Measurements from ENCODE around the gene ENTR1. TPM values are rescaled to one million over a fixed set of nuclear protein-coding genes. Genes with fewer than 3 reads are reported as not detected.

Gene ENTR1
- total and polyA plus RNA-seq, 2 of the 13 experiments (the other 11 are each of a cell fraction or from before 2014, with no cell fraction given): 70.1 to 76.4 TPM

DNA sequence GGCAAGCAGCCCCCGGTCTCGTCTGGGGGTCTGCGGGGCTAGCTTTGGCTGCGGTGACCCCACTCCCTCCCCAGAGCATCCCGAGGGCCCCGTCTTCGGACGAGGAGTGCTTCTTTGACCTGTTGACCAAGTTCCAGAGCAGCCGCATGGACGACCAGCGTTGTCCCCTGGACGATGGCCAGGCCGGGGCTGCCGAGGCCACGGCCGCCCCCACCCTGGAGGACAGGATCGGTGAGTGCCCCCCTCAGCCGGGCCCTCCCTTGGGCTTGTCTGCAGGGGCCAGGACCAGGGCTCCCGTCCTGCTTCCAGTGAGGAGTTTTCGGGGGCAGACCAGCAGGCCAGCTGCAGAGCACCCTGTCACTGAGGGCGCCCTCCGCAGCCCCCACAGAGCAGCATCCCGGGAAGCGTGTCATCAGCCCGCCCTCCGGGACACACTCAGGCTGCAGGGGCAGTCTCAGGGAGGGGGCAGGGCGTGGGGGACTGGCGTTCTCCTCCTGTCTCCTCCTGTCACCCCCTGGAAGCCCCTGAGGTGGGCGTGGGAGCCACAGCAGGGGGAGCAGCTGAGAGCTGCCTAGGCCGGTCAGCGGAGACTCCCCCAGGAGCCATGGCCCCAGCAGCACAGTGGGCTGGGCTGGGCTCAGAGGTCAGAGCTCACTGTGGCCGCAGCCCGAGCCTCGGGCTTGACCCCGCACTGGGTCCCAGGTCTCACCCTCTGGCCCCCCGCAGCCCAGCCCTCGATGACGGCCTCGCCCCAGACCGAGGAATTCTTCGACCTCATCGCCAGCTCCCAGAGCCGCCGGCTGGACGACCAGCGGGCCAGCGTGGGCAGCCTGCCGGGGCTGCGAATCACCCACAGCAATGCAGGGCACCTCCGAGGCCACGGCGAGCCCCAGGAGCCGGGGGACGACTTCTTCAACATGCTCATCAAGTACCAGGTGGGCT lies 54.5 kb downstream of the ENTR1 start (continued):
- TF ChIP-seq STAG1 (CRISPR knock-in tag; IDR thresholded peaks at IDR 0.05) (no peak), TOPORS (CRISPR knock-in tag; IDR thresholded peaks at IDR 0.05) (peak; percentile 77), KLF16 (CRISPR knock-in tag; IDR thresholded peaks at IDR 0.05) (no peak), KDM4B (CRISPR knock-in tag; IDR thresholded peaks at IDR 0.05) (no peak), HMGA1 (CRISPR knock-in tag; conservative IDR thresholded peaks at IDR 0.05) (no peak), CBX1 (IDR thresholded peaks at IDR 0.05; ENCODE audit: low read depth) (no peak), ZNF354B (CRISPR knock-in tag; IDR thresholded peaks at IDR 0.05) (0 out of 2 replicates have a peak, but pooled peaks have one; percentile 33), GATA4 (IDR thresholded peaks at IDR 0.05; ENCODE audit: borderline replicate concordance, low read depth) (no peak), ESRRA (CRISPR knock-in tag; IDR thresholded peaks at IDR 0.05; ENCODE audit: low read depth) (no peak), GTF2F1 (IDR thresholded peaks at IDR 0.05; ENCODE audit: low read length) (no peak), ZNF589 (CRISPR knock-in tag; conservative IDR thresholded peaks at IDR 0.05) (no peak), BHLHE40 (IDR thresholded peaks at IDR 0.05; ENCODE audit: low read length) (no peak)
- TF ChIP-seq, protein P1, sequence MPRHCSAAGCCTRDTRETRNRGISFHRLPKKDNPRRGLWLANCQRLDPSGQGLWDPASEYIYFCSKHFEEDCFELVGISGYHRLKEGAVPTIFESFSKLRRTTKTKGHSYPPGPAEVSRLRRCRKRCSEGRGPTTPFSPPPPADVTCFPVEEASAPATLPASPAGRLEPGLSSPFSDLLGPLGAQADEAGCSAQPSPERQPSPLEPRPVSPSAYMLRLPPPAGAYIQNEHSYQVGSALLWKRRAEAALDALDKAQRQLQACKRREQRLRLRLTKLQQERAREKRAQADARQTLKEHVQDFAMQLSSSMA (CRISPR knock-in tag; IDR thresholded peaks at IDR 0.05): no peak
- TF ChIP-seq, protein P2, sequence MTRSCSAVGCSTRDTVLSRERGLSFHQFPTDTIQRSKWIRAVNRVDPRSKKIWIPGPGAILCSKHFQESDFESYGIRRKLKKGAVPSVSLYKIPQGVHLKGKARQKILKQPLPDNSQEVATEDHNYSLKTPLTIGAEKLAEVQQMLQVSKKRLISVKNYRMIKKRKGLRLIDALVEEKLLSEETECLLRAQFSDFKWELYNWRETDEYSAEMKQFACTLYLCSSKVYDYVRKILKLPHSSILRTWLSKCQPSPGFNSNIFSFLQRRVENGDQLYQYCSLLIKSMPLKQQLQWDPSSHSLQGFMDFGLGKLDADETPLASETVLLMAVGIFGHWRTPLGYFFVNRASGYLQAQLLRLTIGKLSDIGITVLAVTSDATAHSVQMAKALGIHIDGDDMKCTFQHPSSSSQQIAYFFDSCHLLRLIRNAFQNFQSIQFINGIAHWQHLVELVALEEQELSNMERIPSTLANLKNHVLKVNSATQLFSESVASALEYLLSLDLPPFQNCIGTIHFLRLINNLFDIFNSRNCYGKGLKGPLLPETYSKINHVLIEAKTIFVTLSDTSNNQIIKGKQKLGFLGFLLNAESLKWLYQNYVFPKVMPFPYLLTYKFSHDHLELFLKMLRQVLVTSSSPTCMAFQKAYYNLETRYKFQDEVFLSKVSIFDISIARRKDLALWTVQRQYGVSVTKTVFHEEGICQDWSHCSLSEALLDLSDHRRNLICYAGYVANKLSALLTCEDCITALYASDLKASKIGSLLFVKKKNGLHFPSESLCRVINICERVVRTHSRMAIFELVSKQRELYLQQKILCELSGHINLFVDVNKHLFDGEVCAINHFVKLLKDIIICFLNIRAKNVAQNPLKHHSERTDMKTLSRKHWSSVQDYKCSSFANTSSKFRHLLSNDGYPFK (CRISPR knock-in tag; IDR thresholded peaks at IDR 0.05; ENCODE audit: borderline replicate concordance): no peak
- TF ChIP-seq, protein P3, sequence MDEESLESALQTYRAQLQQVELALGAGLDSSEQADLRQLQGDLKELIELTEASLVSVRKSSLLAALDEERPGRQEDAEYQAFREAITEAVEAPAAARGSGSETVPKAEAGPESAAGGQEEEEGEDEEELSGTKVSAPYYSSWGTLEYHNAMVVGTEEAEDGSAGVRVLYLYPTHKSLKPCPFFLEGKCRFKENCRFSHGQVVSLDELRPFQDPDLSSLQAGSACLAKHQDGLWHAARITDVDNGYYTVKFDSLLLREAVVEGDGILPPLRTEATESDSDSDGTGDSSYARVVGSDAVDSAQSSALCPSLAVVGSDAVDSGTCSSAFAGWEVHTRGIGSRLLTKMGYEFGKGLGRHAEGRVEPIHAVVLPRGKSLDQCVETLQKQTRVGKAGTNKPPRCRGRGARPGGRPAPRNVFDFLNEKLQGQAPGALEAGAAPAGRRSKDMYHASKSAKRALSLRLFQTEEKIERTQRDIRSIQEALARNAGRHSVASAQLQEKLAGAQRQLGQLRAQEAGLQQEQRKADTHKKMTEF (CRISPR knock-in tag; IDR thresholded peaks at IDR 0.05): no peak
- TF ChIP-seq, protein P4, sequence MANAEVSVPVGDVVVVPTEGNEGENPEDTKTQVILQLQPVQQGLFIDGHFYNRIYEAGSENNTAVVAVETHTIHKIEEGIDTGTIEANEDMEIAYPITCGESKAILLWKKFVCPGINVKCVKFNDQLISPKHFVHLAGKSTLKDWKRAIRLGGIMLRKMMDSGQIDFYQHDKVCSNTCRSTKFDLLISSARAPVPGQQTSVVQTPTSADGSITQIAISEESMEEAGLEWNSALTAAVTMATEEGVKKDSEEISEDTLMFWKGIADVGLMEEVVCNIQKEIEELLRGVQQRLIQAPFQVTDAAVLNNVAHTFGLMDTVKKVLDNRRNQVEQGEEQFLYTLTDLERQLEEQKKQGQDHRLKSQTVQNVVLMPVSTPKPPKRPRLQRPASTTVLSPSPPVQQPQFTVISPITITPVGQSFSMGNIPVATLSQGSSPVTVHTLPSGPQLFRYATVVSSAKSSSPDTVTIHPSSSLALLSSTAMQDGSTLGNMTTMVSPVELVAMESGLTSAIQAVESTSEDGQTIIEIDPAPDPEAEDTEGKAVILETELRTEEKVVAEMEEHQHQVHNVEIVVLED (CRISPR knock-in tag; IDR thresholded peaks at IDR 0.05; ENCODE audit: borderline replicate concordance): no peak
- TF ChIP-seq, protein P5, sequence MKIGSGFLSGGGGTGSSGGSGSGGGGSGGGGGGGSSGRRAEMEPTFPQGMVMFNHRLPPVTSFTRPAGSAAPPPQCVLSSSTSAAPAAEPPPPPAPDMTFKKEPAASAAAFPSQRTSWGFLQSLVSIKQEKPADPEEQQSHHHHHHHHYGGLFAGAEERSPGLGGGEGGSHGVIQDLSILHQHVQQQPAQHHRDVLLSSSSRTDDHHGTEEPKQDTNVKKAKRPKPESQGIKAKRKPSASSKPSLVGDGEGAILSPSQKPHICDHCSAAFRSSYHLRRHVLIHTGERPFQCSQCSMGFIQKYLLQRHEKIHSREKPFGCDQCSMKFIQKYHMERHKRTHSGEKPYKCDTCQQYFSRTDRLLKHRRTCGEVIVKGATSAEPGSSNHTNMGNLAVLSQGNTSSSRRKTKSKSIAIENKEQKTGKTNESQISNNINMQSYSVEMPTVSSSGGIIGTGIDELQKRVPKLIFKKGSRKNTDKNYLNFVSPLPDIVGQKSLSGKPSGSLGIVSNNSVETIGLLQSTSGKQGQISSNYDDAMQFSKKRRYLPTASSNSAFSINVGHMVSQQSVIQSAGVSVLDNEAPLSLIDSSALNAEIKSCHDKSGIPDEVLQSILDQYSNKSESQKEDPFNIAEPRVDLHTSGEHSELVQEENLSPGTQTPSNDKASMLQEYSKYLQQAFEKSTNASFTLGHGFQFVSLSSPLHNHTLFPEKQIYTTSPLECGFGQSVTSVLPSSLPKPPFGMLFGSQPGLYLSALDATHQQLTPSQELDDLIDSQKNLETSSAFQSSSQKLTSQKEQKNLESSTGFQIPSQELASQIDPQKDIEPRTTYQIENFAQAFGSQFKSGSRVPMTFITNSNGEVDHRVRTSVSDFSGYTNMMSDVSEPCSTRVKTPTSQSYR (CRISPR knock-in tag; IDR thresholded peaks at IDR 0.05; ENCODE audit: borderline replicate concordance): no peak

Data from HepG2 (cell line).